NCI-H524 treated with DMSO at 0.1 percent for 48 hours (cell line): ENCODE results near the gene FRMD8.

ENCODE experiments used
- DNase-seq: peaks from one replicate; lab custom pipeline; 2025; lab: John Stamatoyannopoulos, UW

Gene FRMD8

GRCh38 chr11:65414776-65415498 is 28.5 kb downstream of the FRMD8 start:
- no peak for DNase-seq

- DNase-seq: no peak
Measured at GRCh38 chr11:65415499-65416340, 29.3 kb downstream of the FRMD8 start.

- DNase-seq: no peak
Measured at GRCh38 chr11:65416341-65416824, 29.9 kb downstream of the FRMD8 start.

GRCh38 chr11:65416841-65417701 is 30.6 kb downstream of the FRMD8 start:
- no peak for DNase-seq

GRCh38 chr11:65417702-65418430 is 31.4 kb downstream of the FRMD8 start:
- no peak for DNase-seq

- DNase-seq: no peak
Measured at GRCh38 chr11:65418431-65418680, 31.9 kb downstream of the FRMD8 start.

- no peak for DNase-seq
Measured at GRCh38 chr11:65418681-65419459, 32.4 kb downstream of the FRMD8 start.

- no peak for DNase-seq
Measured at GRCh38 chr11:65419460-65419771, 33.0 kb downstream of the FRMD8 start.

- DNase-seq: no peak
Measured at GRCh38 chr11:65419772-65420481, 33.5 kb downstream of the FRMD8 start.

- DNase-seq: no peak
Measured at GRCh38 chr11:65420506-65420905, 34.1 kb downstream of the FRMD8 start.

- peak; percentile 59 for DNase-seq
Measured at GRCh38 chr11:65420979-65421793, 34.7 kb downstream of the FRMD8 start.

- no peak for DNase-seq
Measured at GRCh38 chr11:65421794-65422632, 35.6 kb downstream of the FRMD8 start.

- DNase-seq: no peak
Measured at GRCh38 chr11:65422633-65423515, 36.4 kb downstream of the FRMD8 start, which contains the start of gene NEAT1. Gene NEAT1, plus strand, starts transcription at chr11:65422798.

- DNase-seq: no peak
Measured at GRCh38 chr11:65423516-65424204, 37.2 kb downstream of the FRMD8 start.

GRCh38 chr11:65424205-65425104 is 38.0 kb downstream of the FRMD8 start:
- no peak for DNase-seq
